Gastrocnemius medialis (tissue), 4 donors: ENCODE measurements around the gene RBL2.
"Not testable (repeated sequence)": the region's sequence is repeated elsewhere in the genome, so short reads cannot be mapped to it uniquely, and the experiment has no call there.

ENCODE experiments used
- POLR2A ChIP-seq, 2 donors: fragments of 450-650 bp; IDR thresholded peaks; one replicate each; pipeline ENCODE4 v1.6.1; 2017; ENCODE audit warnings: antibody characterized with exemption in 2 of 2, mild to moderate bottlenecking in 2 of 2, moderate library complexity in 2 of 2
- TF ChIP-seq, protein P1 (sequence below), 5 experiments: fragments of 450-650 bp in 3 of 5; fragments of 200-600 bp in 2 of 5; sonication (generic) in 2 of 5; IDR thresholded peaks in 4 of 5; conservative IDR thresholded peaks in 1 of 5; 1 replicate in 4 of 5; 2 replicates in 1 of 5; pipeline ENCODE4 v1.5.1; 2016 to 2019; ENCODE audit warnings: antibody characterized with exemption in 5 of 5, mild to moderate bottlenecking in 3 of 5, moderate library complexity in 3 of 5

DNA sequence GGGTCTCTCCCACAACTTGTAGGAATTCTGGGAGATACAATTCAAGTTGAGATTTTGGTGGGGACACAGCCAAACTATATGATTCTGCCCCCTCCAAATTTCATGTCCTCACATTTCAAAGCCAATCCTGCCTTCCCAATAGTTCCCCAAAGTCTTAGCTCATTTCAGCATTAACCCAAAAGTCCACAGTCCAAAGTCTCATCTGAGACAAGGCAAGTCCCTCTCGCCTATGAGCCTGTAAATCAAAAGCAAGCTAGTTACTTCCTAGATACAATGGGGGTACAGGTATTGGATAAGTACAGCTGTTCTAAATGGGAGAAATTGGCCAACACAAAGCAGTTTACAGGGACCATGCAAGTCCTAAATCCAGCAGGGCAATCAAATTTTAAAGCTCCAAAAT, 78.5 kb downstream of the RBL2 start:
- TF ChIP-seq, protein P1, sequence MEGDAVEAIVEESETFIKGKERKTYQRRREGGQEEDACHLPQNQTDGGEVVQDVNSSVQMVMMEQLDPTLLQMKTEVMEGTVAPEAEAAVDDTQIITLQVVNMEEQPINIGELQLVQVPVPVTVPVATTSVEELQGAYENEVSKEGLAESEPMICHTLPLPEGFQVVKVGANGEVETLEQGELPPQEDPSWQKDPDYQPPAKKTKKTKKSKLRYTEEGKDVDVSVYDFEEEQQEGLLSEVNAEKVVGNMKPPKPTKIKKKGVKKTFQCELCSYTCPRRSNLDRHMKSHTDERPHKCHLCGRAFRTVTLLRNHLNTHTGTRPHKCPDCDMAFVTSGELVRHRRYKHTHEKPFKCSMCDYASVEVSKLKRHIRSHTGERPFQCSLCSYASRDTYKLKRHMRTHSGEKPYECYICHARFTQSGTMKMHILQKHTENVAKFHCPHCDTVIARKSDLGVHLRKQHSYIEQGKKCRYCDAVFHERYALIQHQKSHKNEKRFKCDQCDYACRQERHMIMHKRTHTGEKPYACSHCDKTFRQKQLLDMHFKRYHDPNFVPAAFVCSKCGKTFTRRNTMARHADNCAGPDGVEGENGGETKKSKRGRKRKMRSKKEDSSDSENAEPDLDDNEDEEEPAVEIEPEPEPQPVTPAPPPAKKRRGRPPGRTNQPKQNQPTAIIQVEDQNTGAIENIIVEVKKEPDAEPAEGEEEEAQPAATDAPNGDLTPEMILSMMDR (IDR thresholded peaks at IDR 0.05 in 4 of 5, conservative IDR thresholded peaks at IDR 0.05 in 1 of 5), result not testable (repeated sequence)
- not testable (repeated sequence) for TF ChIP-seq POLR2A (IDR thresholded peaks at IDR 0.05)
